Measurements from ENCODE around the gene LRRC56.

The LRRC56 gene

GRCh38 chr11:528166-528814 lies 9.0 kb upstream of the LRRC56 start:
- no peak for DNase-seq

GRCh38 chr11:528815-529727 lies 8.3 kb upstream of the LRRC56 start:
- DNase-seq = no peak

- no peak for DNase-seq
These were observed 7.5 kb upstream of the LRRC56 start for GRCh38 chr11:529728-530411.

GRCh38 chr11:530960-531831 lies 6.1 kb upstream of the LRRC56 start:
- DNase-seq = no peak

- no peak for DNase-seq
These were observed 5.3 kb upstream of the LRRC56 start for GRCh38 chr11:531919-532526.

- DNase-seq = no peak
These were observed 4.8 kb upstream of the LRRC56 start for GRCh38 chr11:532527-532985.

GRCh38 chr11:532986-533585 lies 4.2 kb upstream of the LRRC56 start:
- DNase-seq = no peak

- no peak for DNase-seq
These were observed 3.5 kb upstream of the LRRC56 start for GRCh38 chr11:533586-534395.

- peak; percentile 81 for DNase-seq
These were observed 2.7 kb upstream of the LRRC56 start for GRCh38 chr11:534396-535209.

- no peak for DNase-seq
These were observed 2.2 kb upstream of the LRRC56 start for GRCh38 chr11:535210-535518.

GRCh38 chr11:535519-536454 lies 1.5 kb upstream of the LRRC56 start, which contains the start of gene HRAS:
Gene HRAS (minus strand): TSS chr11:535576.
- DNase-seq = peak; percentile 94

- no peak for DNase-seq
These were observed 499 bp downstream of the LRRC56 start for GRCh38 chr11:537622-538430.

GRCh38 chr11:538431-539051 lies 1.2 kb downstream of the LRRC56 start:
- no peak for DNase-seq

GRCh38 chr11:539971-540481 lies 2.7 kb downstream of the LRRC56 start:
- DNase-seq = no peak

- no peak for DNase-seq
These were observed 3.5 kb downstream of the LRRC56 start for GRCh38 chr11:540583-541432.

GRCh38 chr11:541433-541885 lies 4.1 kb downstream of the LRRC56 start:
- DNase-seq = no peak
